Large intestine (tissue), 3 donors: ENCODE data around the gene ERAP2. TPM values are rescaled to one million over a fixed set of nuclear protein-coding genes. Genes with fewer than 3 reads are reported as not detected.

Experiments used
- DNase-seq, 2 donors: peaks; one replicate each; pipeline versions ENCODE4 v3.0.0 to v3.0.0-alpha.2; 2013
- H3K27ac ChIP-seq: one replicate; pipeline ENCODE4 v1.5.1; 2013; ENCODE audit warnings: low read length
- H3K27me3 ChIP-seq: 2 replicates; pipeline ENCODE4 v1.6.1; 2013; ENCODE audit warnings: low read length; ENCODE audit not compliant: control insufficient read depth, insufficient read depth
- H3K36me3 ChIP-seq: 2 replicates; pipeline ENCODE4 v1.6.1; 2013; ENCODE audit warnings: low read length; ENCODE audit not compliant: control insufficient read depth, insufficient read depth
- H3K4me1 ChIP-seq: one replicate; pipeline ENCODE4 v1.6.1; 2013; ENCODE audit warnings: low read length; ENCODE audit not compliant: control insufficient read depth, insufficient read depth
- H3K4me3 ChIP-seq: one replicate; pipeline ENCODE4 v1.5.1; 2013; ENCODE audit warnings: low read length
- H3K9me3 ChIP-seq: one replicate; pipeline ENCODE4 v1.6.1; 2013; ENCODE audit warnings: mild to moderate bottlenecking, low read depth, low read length, moderate library complexity; ENCODE audit not compliant: control insufficient read depth
- WGBS: methylation state at CpG from one replicate; pipeline ENCODE4 v1.1.5; 2013; ENCODE audit warnings: low lambda C conversion rate; ENCODE audit not compliant: insufficient coverage; 5-methylcytosine and 5-hydroxymethylcytosine counted together
- polyA plus RNA-seq: library from polyadenylated mRNA; unstranded; fragments of 120-200 nt; gene quantifications from one replicate; pipeline ENCODE4 v1.2.1, GENCODE V29; 2013

Gene ERAP2
- polyA plus RNA-seq, 1 donor: 7.7 TPM

- H3K36me3 ChIP-seq: peaks cover 3% of the 10 kb centered on the region
- H3K9me3 ChIP-seq: no peaks in the 10 kb centered on the region
- no peak overlapping the region for H3K27ac ChIP-seq
- DNase-seq: no peak
- H3K4me1 ChIP-seq: no peaks in the 10 kb centered on the region
- WGBS: 78% methylated on average over 1 of the region's 1 CpG
- H3K27me3 ChIP-seq: no peaks in the 10 kb centered on the region
- H3K4me3 ChIP-seq: no peak overlapping the region
Observed at GRCh38 chr5:96961053-96961452, 84.8 kb downstream of the ERAP2 start.

- Histone ChIP-seq H3K4me1 (no peaks in the 10 kb centered on the region), H3K27me3 (no peaks in the 10 kb centered on the region), H3K27ac (no peak overlapping the region), H3K9me3 (no peaks in the 10 kb centered on the region), H3K36me3 (peaks cover 3% of the 10 kb centered on the region), H3K4me3 (no peak overlapping the region)
- no CpG with 5 or more reads among the region's 4 CpGs for WGBS
- peak in 1 of 2 donors; percentile 33 for DNase-seq
Observed at GRCh38 chr5:96962540-96962991, 86.3 kb downstream of the ERAP2 start.

GRCh38 chr5:96963267-96963666, 87.0 kb downstream of the ERAP2 start:
- Histone ChIP-seq H3K27ac (no peak overlapping the region), H3K27me3 (no peaks in the 10 kb centered on the region), H3K4me3 (no peak overlapping the region), H3K4me1 (no peaks in the 10 kb centered on the region), H3K9me3 (no peaks in the 10 kb centered on the region), H3K36me3 (peaks cover 3% of the 10 kb centered on the region)
- peak in 1 of 2 donors; percentile 39 for DNase-seq
- WGBS: no CpG with 5 or more reads among the region's 3 CpGs

GRCh38 chr5:96966801-96967200, 90.5 kb downstream of the ERAP2 start:
- H3K4me3 ChIP-seq: no peak overlapping the region
- no peaks in the 10 kb centered on the region for H3K36me3 ChIP-seq
- H3K9me3 ChIP-seq: no peaks in the 10 kb centered on the region
- no peaks in the 10 kb centered on the region for H3K4me1 ChIP-seq
- no peak for DNase-seq
- WGBS: 100% methylated on average over 2 of the region's 4 CpGs
- no peak overlapping the region for H3K27ac ChIP-seq
- H3K27me3 ChIP-seq: no peaks in the 10 kb centered on the region

GRCh38 chr5:96967400-96967799, 91.1 kb downstream of the ERAP2 start:
- Histone ChIP-seq H3K27me3 (no peaks in the 10 kb centered on the region), H3K4me1 (no peaks in the 10 kb centered on the region), H3K36me3 (no peaks in the 10 kb centered on the region), H3K4me3 (no peak overlapping the region), H3K27ac (no peak overlapping the region), H3K9me3 (no peaks in the 10 kb centered on the region)
- WGBS: no CpG with 5 or more reads among the region's 1 CpG
- no peak for DNase-seq

GRCh38 chr5:96968074-96968473, 91.8 kb downstream of the ERAP2 start:
- 80% methylated on average over 1 of the region's 1 CpG for WGBS
- no peak overlapping the region for H3K27ac ChIP-seq
- no peak for DNase-seq
- no peaks in the 10 kb centered on the region for H3K36me3 ChIP-seq
- no peaks in the 10 kb centered on the region for H3K27me3 ChIP-seq
- H3K4me1 ChIP-seq: no peaks in the 10 kb centered on the region
- no peak overlapping the region for H3K4me3 ChIP-seq
- H3K9me3 ChIP-seq: no peaks in the 10 kb centered on the region

GRCh38 chr5:96968614-96969013, 92.3 kb downstream of the ERAP2 start:
- DNase-seq: no peak
- no peak overlapping the region for H3K4me3 ChIP-seq
- no peaks in the 10 kb centered on the region for H3K36me3 ChIP-seq
- no peak overlapping the region for H3K27ac ChIP-seq
- H3K9me3 ChIP-seq: no peaks in the 10 kb centered on the region
- no peaks in the 10 kb centered on the region for H3K4me1 ChIP-seq
- no peaks in the 10 kb centered on the region for H3K27me3 ChIP-seq
- WGBS: no CpG with 5 or more reads among the region's 2 CpGs

Other genes with a start within 250 kb of the ERAP2 start
- gene CAST, start 214.1 kb upstream of the ERAP2 start, polyA plus RNA-seq: 192 TPM
- 186 TPM for gene ERAP1, start 68.6 kb upstream of the ERAP2 start, polyA plus RNA-seq
- 19.7 TPM for gene LNPEP, start 59.6 kb downstream of the ERAP2 start, polyA plus RNA-seq